ENCODE data around the gene OXLD1. TPM values are rescaled to one million over a fixed set of nuclear protein-coding genes. Genes with fewer than 3 reads are reported as not detected.

OXLD1 gene
- total RNA-seq, 1 experiment from 2014 or later: 42.8 TPM

DNA sequence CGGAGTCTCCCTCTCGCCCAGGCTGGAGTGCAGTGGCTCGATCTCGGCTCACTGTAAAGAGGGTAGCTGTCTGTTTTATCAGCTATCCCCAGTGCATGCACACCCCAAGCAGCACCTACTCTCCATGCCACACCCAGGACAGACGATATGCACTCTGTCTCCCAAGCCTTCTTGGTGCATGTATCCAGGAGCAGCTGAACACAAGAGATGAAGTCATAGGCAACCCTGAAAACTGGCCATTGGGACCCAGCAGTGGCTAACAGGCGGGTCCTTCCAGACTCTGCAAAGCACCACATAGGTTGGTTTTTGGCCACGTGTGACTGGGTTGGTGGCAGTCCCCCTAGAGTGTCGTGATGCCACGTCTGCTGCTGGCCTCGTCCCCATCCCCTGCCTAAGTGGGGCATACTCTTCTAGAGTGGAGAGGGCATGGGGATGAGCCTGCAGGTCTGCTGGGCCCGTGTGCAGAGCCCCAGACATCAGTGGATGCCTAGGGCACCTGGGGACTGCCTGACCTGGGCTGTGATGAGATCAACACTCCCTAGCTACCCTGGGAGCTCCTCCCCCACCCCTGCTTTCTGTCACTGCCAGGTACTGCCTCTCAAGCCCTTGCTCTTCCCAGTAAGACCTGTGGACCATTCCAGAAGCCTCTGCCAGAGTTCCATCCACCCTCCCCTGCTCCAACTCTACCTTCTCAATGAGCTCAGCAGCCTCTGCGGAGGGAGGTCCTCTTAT is 19.4 kb downstream of the OXLD1 start:
- BruUV-seq (replicated peaks): no TSS peak
- H3K9me3 ChIP-seq (ENCODE audit: control insufficient read depth, insufficient read depth, low read depth, low read length): no peaks in the 10 kb centered on the region
- intact Hi-C loops (cut with micrococcal nuclease; ENCODE audit: unreplicated experiment): no loop called here
- ChIA-PET CTCF (no interaction called here), POLR2A (no interaction called here)
- no peak for TF ChIP-seq SIN3A (IDR thresholded peaks at IDR 0.05; ENCODE audit: borderline replicate concordance, insufficient read depth, low read depth, low read length)
- TF ChIP-seq REST (IDR thresholded peaks at IDR 0.05; ENCODE audit: insufficient read depth in 1 of 2, low read depth in 2 of 2, low read length in 1 of 2): no peak
- TF ChIP-seq POLR2AphosphoS5 (IDR thresholded peaks at IDR 0.05; ENCODE audit: low read depth, low read length): no peak
- no peak for TF ChIP-seq TCF7L2 (IDR thresholded peaks at IDR 0.05; ENCODE audit: low read depth, low read length)
- TF ChIP-seq CTCF (IDR thresholded peaks at IDR 0.05): no peak
- no peaks in the 10 kb centered on the region for H3K36me3 ChIP-seq (ENCODE audit: control insufficient read depth, insufficient read depth, low read length)
- H3K4me1 ChIP-seq (ENCODE audit: control insufficient read depth, insufficient read depth, low read length): peaks cover 13% of the 10 kb centered on the region
- H3K27ac ChIP-seq (ENCODE audit: low read length): no peak overlapping the region
- no peaks in the 10 kb centered on the region for H3K27me3 ChIP-seq (ENCODE audit: control insufficient read depth, insufficient read depth, low read length)
- DNase-seq (ENCODE audit: low read depth, low spot score) (no peak), ATAC-seq (no peak)
- H3K4me3 ChIP-seq (ENCODE audit: low read depth in 2 of 2, low read length in 2 of 2): no peak overlapping the region
- in situ Hi-C loops (cut with HindIII; ENCODE audit: low pct_unique_long_range_greater_than_20kb, low sequenced_read_pairs): no loop called here

DNA sequence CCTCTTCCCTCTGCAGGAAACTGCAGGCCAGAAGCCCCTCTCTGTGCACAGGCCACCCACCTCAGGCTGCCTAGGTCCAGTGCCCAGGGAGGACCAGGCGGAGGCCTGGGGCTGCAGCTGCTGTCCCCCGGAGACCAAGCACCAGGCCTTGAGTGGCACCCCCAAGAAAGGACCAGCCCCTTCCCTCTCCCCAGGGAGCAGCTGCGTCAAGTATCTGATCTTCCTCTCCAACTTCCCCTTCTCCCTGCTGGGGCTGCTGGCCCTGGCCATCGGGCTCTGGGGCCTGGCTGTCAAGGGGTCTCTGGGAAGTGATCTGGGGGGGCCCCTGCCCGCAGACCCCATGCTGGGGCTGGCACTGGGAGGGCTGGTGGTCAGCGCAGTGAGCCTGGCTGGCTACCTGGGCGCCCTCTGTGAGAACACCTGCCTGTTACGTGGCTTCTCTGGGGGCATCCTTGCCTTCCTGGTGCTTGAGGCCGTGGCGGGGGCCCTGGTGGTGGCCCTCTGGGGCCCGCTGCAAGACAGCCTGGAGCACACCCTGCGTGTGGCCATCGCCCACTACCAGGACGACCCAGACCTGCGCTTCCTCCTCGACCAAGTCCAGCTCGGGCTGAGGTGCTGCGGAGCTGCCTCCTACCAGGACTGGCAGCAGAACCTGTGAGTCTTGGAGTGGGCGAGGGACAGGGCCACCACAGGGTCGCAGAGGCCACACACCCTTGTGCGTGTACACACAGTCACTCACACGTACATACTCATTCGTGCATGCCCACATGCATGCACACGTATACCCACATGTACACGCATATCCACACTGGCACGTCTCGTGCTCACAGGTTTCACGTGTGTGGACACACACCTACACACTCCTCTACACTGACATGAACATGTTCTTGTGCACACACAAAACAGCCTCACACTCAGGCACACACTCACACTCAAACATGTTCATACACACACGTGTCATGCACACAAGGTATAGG is 21.1 kb downstream of the OXLD1 start:
- DNase-seq (ENCODE audit: low read depth, low spot score) (no peak), ATAC-seq (0 out of 2 replicates have a peak, but pooled peaks have one; percentile 8)
- H3K27ac ChIP-seq (ENCODE audit: low read length): no peak overlapping the region
- H3K27me3 ChIP-seq (ENCODE audit: control insufficient read depth, insufficient read depth, low read length): no peaks in the 10 kb centered on the region
- TF ChIP-seq CTCF (IDR thresholded peaks at IDR 0.05) (no peak), TCF7L2 (IDR thresholded peaks at IDR 0.05; ENCODE audit: low read depth, low read length) (no peak), POLR2AphosphoS5 (IDR thresholded peaks at IDR 0.05; ENCODE audit: low read depth, low read length) (no peak), SIN3A (IDR thresholded peaks at IDR 0.05; ENCODE audit: borderline replicate concordance, insufficient read depth, low read depth, low read length) (no peak), REST (IDR thresholded peaks at IDR 0.05; ENCODE audit: insufficient read depth in 1 of 2, low read depth in 2 of 2, low read length in 1 of 2) (no peak)
- intact Hi-C loops (cut with micrococcal nuclease; ENCODE audit: unreplicated experiment) (no loop called here), in situ Hi-C loops (cut with HindIII; ENCODE audit: low pct_unique_long_range_greater_than_20kb, low sequenced_read_pairs) (no loop called here)
- CTCF ChIA-PET: no interaction called here
- POLR2A ChIA-PET: no interaction called here
- H3K36me3 ChIP-seq (ENCODE audit: control insufficient read depth, insufficient read depth, low read length): no peaks in the 10 kb centered on the region
- BruUV-seq (replicated peaks): no TSS peak
- no peaks in the 10 kb centered on the region for H3K9me3 ChIP-seq (ENCODE audit: control insufficient read depth, insufficient read depth, low read depth, low read length)
- H3K4me1 ChIP-seq (ENCODE audit: control insufficient read depth, insufficient read depth, low read length): peaks cover 9% of the 10 kb centered on the region; the same call in 1 of the 2 replicates
- no peak overlapping the region for H3K4me3 ChIP-seq (ENCODE audit: low read depth in 2 of 2, low read length in 2 of 2)

All from Panc1 (cell line).